HepG2 (cell line): ENCODE results near the gene DNAJC4. TPM values are rescaled to one million over a fixed set of nuclear protein-coding genes. Genes with fewer than 3 reads are reported as not detected.

ENCODE experiments used
- ATAC-seq: fragments of 200-7000 bp; cut with Tn5 transposase; 3 replicates; pipeline ENCODE4 v1.9.1; 2020; ENCODE audit warnings: mild to moderate bottlenecking, moderate library complexity
- BruUV-seq: library from RNA; stranded (reverse); fragments of 400-500 nt; replicated peaks from 2 replicates; lab custom pipeline; 2021; lab: Mats Ljungman, UMichigan
- CTCF ChIA-PET: fragments of 300-600 bp; formaldehyde crosslinking; extraction: SDS; loops from one replicate; lab custom pipeline; 2021; ENCODE audit warnings: low total read pairs, inconsistent platforms, low intra/inter-chr PET ratio; lab: Yijun Ruan, JAX
- POLR2A ChIA-PET: fragments of 350-600 bp; sonication (Branson Sonifier 250); formaldehyde crosslinking; loops from one replicate; lab custom pipeline; 2020; ENCODE audit warnings: antibody characterized with exemption, inconsistent platforms; lab: Yijun Ruan, JAX
- DNase-seq: peaks from one replicate; pipeline ENCODE4 v3.0.0-alpha.2; 2015; ENCODE audit warnings: low spot score
- FAIRE-seq: peaks from 3 replicates; lab custom pipeline; 2011; peaks lifted over from hg19 to GRCh38; lab: Jason Lieb, UNC
- H2AFZ ChIP-seq: one replicate; pipeline ENCODE4 v1.6.1; 2011; ENCODE audit warnings: low read length, inconsistent platforms
- H3K27ac ChIP-seq: fragments of 300-600 bp; 3 replicates; pipeline ENCODE4 v1.8.0; 2011; ENCODE audit warnings: mixed run types, mild to moderate bottlenecking, mixed read lengths, low read length, inconsistent platforms; ENCODE audit not compliant: insufficient read depth; ENCODE audit errors: extremely low read length
- H3K27me3 ChIP-seq, 2 experiments: fragments of 200-600 bp in 1 of 2; 2 replicates in 1 of 2; 3 replicates in 1 of 2; pipeline versions ENCODE4 v1.6.0 to v1.8.0; 2011; ENCODE audit warnings: low read length in 2 of 2, mild to moderate bottlenecking in 2 of 2, moderate library complexity in 2 of 2, inconsistent platforms in 1 of 2; ENCODE audit not compliant: insufficient read depth in 2 of 2, control insufficient read depth in 1 of 2
- H3K36me3 ChIP-seq, 2 experiments: fragments of 200-600 bp in 1 of 2; replicated peaks in 1 of 2; 2 replicates in 1 of 2; 3 replicates in 1 of 2; pipeline versions ENCODE4 v1.5.1 to v1.8.0; 2011; ENCODE audit warnings: low read length in 2 of 2, inconsistent platforms in 1 of 2; ENCODE audit not compliant: insufficient read depth in 2 of 2, control insufficient read depth in 1 of 2
- H3K4me1 ChIP-seq: 2 replicates; pipeline ENCODE4 v1.5.1; 2012; ENCODE audit warnings: low read length, inconsistent platforms; ENCODE audit not compliant: insufficient read depth
- H3K4me2 ChIP-seq: 2 replicates; pipeline ENCODE4 v1.6.0; 2011; ENCODE audit warnings: low read depth, low read length, inconsistent platforms
- H3K4me3 ChIP-seq, 3 experiments: fragments of 200-600 bp in 1 of 3; sonication (generic), shearing (Covaris generic) in 1 of 3; replicated peaks in 1 of 3; 2 replicates each; pipeline ENCODE4 v1.5.1; 2011 to 2016; ENCODE audit warnings: low read length in 3 of 3, inconsistent platforms in 2 of 3, low read depth in 2 of 3, mild to moderate bottlenecking in 2 of 3, control low read depth in 1 of 3, mixed read lengths in 1 of 3; ENCODE audit not compliant: insufficient read depth in 1 of 3
- H3K79me2 ChIP-seq: one replicate; pipeline ENCODE4 v1.6.1; 2011; ENCODE audit warnings: low read length, inconsistent platforms; ENCODE audit not compliant: insufficient read depth
- H3K9ac ChIP-seq: 2 replicates; pipeline ENCODE4 v1.6.0; 2011; ENCODE audit warnings: mild to moderate bottlenecking, low read depth, low read length, inconsistent platforms; ENCODE audit not compliant: insufficient read depth
- H3K9me3 ChIP-seq: 2 replicates; pipeline ENCODE4 v1.5.1; 2012; ENCODE audit warnings: mild to moderate bottlenecking, low read length
- H4K20me1 ChIP-seq: 2 replicates; pipeline ENCODE4 v1.6.0; 2011; ENCODE audit warnings: inconsistent platforms, mild to moderate bottlenecking, low read length, moderate library complexity; ENCODE audit not compliant: insufficient read depth
- AGO2 ChIP-seq: fragments of 200-400 bp; formaldehyde crosslinking; optimal IDR thresholded peaks from 2 replicates; pipeline ENCODE3; 2017; ENCODE audit warnings: mild to moderate bottlenecking, low read depth, low read length, moderate library complexity
- LBX2 ChIP-seq: sonication (generic); formaldehyde crosslinking; IDR thresholded peaks from 2 replicates; pipeline ENCODE4 v1.5.0; 2020; ENCODE audit warnings: missing genetic modification reagents, mild to moderate bottlenecking, borderline replicate concordance
- RBFOX2 ChIP-seq: fragments of 200-400 bp; formaldehyde crosslinking; IDR thresholded peaks from 2 replicates; pipeline ENCODE4 v1.6.1; 2017; ENCODE audit warnings: low read depth, mild to moderate bottlenecking, low read length
- SALL1 ChIP-seq: sonication (generic); formaldehyde crosslinking; IDR thresholded peaks from 2 replicates; pipeline ENCODE4 v1.8.0; 2022; ENCODE audit warnings: mild to moderate bottlenecking, missing genetic modification reagents
- ZBTB38 ChIP-seq: sonication (generic); formaldehyde crosslinking; IDR thresholded peaks from 2 replicates; pipeline ENCODE4 v1.5.1; 2020; ENCODE audit warnings: mild to moderate bottlenecking, missing genetic modification reagents
- ZC3H4 ChIP-seq: sonication (generic); formaldehyde crosslinking; IDR thresholded peaks from 2 replicates; pipeline ENCODE4 v1.4.0; 2020; ENCODE audit warnings: missing genetic modification reagents, borderline replicate concordance
- ZNF687 ChIP-seq: sonication (generic); formaldehyde crosslinking; IDR thresholded peaks from 2 replicates; pipeline ENCODE4 v1.5.1; 2020; ENCODE audit warnings: mild to moderate bottlenecking, missing genetic modification reagents, moderate library complexity
- WGBS: methylation state at CpG from one replicate; pipeline ENCODE4 v1.1.6; 2017; ENCODE audit warnings: low lambda C conversion rate; 5-methylcytosine and 5-hydroxymethylcytosine counted together
- in situ Hi-C: cut with HindIII; loops from 2 replicates; pipeline ENCODE4 v1.10.0; 2017; ENCODE audit warnings: low pct_unique_long_range_greater_than_20kb; ENCODE audit not compliant: extremely low pct_ligation_motif_present
- intact Hi-C: fragments of 100-400 bp; cut with micrococcal nuclease; formaldehyde crosslinking; loops from one replicate; pipeline ENCODE4 v1.10.0; 2022; ENCODE audit not compliant: unreplicated experiment
- polyA plus RNA-seq, 8 experiments: library from polyadenylated mRNA; depleted of rRNA in 3 of 8; stranded (reverse) in 7 of 8; unstranded in 1 of 8; fragments of >200 nt; fragmentation: Illumina TruSeq in 4 of 8; extraction: Trizol in 4 of 8; gene quantifications; 2 replicates each; pipeline versions ENCODE4 v1.2.1 to v1.2.3, GENCODE V29; 2011 to 2016; ENCODE audit warnings: low read depth in 4 of 8, missing spikeins in 1 of 8, mixed read lengths in 1 of 8; ENCODE audit not compliant: insufficient read depth in 1 of 8
- total RNA-seq, 5 experiments: library from RNA; depleted of rRNA; stranded (reverse); fragments of >200 nt; fragmentation: Illumina TruSeq; extraction: Trizol; gene quantifications; 2 replicates each; pipeline ENCODE4 v1.2.3, GENCODE V29; 2016; ENCODE audit warnings: low read depth in 1 of 5

DNAJC4 gene
- total and polyA plus RNA-seq, 2 of the 13 experiments (the other 11 are each of a cell fraction or from before 2014, with no cell fraction given): 10.3 to 60.8 TPM

- Histone ChIP-seq H3K9me3 (no peaks in the 10 kb centered on the region), H4K20me1 (no peaks in the 10 kb centered on the region), H3K4me2 (no peak overlapping the region), H3K27ac (no peak overlapping the region)
- POLR2A ChIA-PET: interaction anchor here (1.0 to 1.7 kb wide), 2 partner anchors 38 to 95 kb away, joined by 3 to 5 read pairs; partner anchors contain the start of genes PRDX5, STIP1 and TRMT112
- in situ Hi-C loops: no loop called here
- TF ChIP-seq ZNF687 (CRISPR knock-in tag) (peak; percentile 30; the same call in 1 of the 2 replicates), AGO2 (peak; percentile 84), ZC3H4 (CRISPR knock-in tag) (no peak), SALL1 (CRISPR knock-in tag) (no peak), LBX2 (CRISPR knock-in tag) (no peak), ZBTB38 (CRISPR knock-in tag) (peak; percentile 56; the same call in 1 of the 2 replicates), RBFOX2 (peak; percentile 41)
- TF ChIP-seq, all 625 proteins: peak for 4
- 91% methylated on average over 19 of the region's 24 CpGs for WGBS
- CTCF ChIA-PET: no interaction called here
- ATAC-seq: no peak
- intact Hi-C loops: no loop called here
- DNase-seq: no peak
- no peaks in the 10 kb centered on the region for H3K27me3 ChIP-seq
- peaks cover 42% of the 10 kb centered on the region for H3K4me1 ChIP-seq
- H3K79me2 ChIP-seq: no peaks in the 10 kb centered on the region
- H3K9ac ChIP-seq: no peak overlapping the region
- H3K36me3 ChIP-seq: peaks cover 0 to 3% of the 10 kb centered on the region in 2 experiments; a peak in 2 of 5 replicates
- no peak for FAIRE-seq
- no peak overlapping the region for H2AFZ ChIP-seq
- H3K4me3 ChIP-seq: no peak overlapping the region
- BruUV-seq: no TSS peak
Measured at GRCh38 chr11:64223001-64223651, 7.2 kb upstream of the DNAJC4 start.
